Activated CD4-positive, alpha-beta memory T cell treated with anti-CD3 and anti-CD28 coated beads, Interleukin-2, amount 10 ng/mL, durations not matched to agents 7 days and 5 days (primary cell): ENCODE measurements around the gene CDC42BPG. TPM values are rescaled to one million over a fixed set of nuclear protein-coding genes. Genes with fewer than 3 reads are reported as not detected.

Experiments
- CTCF ChIA-PET: fragments of 350-600 bp; sonication (Branson Sonifier 250); formaldehyde crosslinking; loops from one replicate; lab custom pipeline; 2021; ENCODE audit warnings: antibody characterized with exemption, inconsistent platforms; lab: Charles Lee
- POLR2A ChIA-PET: fragments of 350-600 bp; sonication (Branson Sonifier 250); formaldehyde crosslinking; loops from one replicate; lab custom pipeline; 2021; ENCODE audit warnings: antibody characterized with exemption; lab: Charles Lee
- DNase-seq: peaks from one replicate; pipeline ENCODE4 v3.0.0-alpha.2; 2020
- H3K27ac Mint-ChIP-seq: one replicate; pipeline ENCODE4 v1.8.0; 2021; ENCODE audit warnings: mild to moderate bottlenecking, mixed read lengths
- H3K27me3 Mint-ChIP-seq: one replicate; pipeline ENCODE4 v1.8.0; 2021; ENCODE audit warnings: mixed read lengths
- H3K36me3 Mint-ChIP-seq: one replicate; pipeline ENCODE4 v1.8.0; 2021; ENCODE audit warnings: low read depth, mixed read lengths
- H3K4me1 Mint-ChIP-seq: one replicate; pipeline ENCODE4 v1.8.0; 2021; ENCODE audit warnings: mixed read lengths
- H3K4me3 Mint-ChIP-seq: one replicate; pipeline ENCODE4 v1.8.0; 2021; ENCODE audit warnings: mild to moderate bottlenecking, mixed read lengths
- H3K9me3 Mint-ChIP-seq: one replicate; pipeline ENCODE4 v1.8.0; 2021; ENCODE audit warnings: mixed read lengths
- total RNA-seq, 2 experiments: library from RNA; stranded (reverse); gene quantifications; one replicate each; pipeline ENCODE4 v1.2.3, GENCODE V29; 2021

CDC42BPG gene
- total RNA-seq, 2 experiments from 2014 or later = 0.65 to 0.70 TPM

DNA sequence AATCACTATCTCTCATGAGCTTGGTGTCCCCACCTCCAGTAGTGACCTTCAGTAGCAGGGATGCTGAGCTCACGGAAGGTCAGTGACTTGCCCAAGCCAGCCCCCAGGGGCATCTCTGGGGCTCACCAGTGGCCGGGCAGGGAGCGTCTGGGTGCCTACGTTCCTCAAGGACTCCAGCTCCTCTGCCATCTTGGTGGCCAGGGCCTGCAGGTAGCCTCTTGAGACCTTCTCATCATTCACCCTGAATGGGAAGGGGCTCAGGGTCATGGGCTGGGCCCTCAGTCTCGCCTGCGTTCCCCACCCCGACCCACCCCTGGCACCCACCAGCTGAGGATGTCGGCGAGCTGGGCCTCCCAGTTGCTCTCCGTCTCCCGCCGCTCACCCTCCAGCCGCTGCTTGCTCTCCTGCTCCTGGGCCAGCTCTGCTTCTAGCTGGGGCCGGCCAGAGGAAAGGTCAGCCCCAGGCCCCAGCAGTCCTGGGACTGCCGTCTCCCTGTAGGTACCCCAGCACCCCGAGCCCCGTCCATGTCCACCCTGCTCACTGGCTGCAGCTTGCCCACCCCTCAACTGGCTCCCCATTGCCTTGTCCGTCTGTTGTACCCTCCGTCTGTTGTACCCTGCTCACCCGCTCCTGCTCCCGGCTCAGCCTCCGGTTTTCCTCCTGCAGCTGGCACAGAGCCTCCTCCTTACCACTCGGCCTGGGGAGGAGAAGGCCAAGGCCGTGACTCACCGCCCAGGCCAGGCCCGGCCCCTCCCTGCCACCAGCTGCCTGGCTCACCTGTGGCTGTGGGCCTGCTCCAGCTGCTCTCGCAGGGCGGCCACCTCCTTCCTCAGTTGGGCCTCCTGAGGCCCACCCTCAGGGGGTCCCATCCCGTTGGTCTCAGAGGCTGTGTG is 9.5 kb downstream of the CDC42BPG start:
- H3K9me3 Mint-ChIP-seq = no peaks in the 10 kb centered on the region
- no peak for DNase-seq
- ChIA-PET POLR2A (interaction anchor here (0.7 to 1.5 kb wide), 3 partner anchors 9 to 57 kb away, joined by 3 to 4 read pairs (median 3); partner anchors contain the start of genes CDC42BPG and SF1), CTCF (no interaction called here)
- no peak overlapping the region for H3K4me3 Mint-ChIP-seq
- H3K27ac Mint-ChIP-seq = no peak overlapping the region
- no peaks in the 10 kb centered on the region for H3K36me3 Mint-ChIP-seq
- peaks cover 7% of the 10 kb centered on the region for H3K4me1 Mint-ChIP-seq
- H3K27me3 Mint-ChIP-seq = no peaks in the 10 kb centered on the region

DNA sequence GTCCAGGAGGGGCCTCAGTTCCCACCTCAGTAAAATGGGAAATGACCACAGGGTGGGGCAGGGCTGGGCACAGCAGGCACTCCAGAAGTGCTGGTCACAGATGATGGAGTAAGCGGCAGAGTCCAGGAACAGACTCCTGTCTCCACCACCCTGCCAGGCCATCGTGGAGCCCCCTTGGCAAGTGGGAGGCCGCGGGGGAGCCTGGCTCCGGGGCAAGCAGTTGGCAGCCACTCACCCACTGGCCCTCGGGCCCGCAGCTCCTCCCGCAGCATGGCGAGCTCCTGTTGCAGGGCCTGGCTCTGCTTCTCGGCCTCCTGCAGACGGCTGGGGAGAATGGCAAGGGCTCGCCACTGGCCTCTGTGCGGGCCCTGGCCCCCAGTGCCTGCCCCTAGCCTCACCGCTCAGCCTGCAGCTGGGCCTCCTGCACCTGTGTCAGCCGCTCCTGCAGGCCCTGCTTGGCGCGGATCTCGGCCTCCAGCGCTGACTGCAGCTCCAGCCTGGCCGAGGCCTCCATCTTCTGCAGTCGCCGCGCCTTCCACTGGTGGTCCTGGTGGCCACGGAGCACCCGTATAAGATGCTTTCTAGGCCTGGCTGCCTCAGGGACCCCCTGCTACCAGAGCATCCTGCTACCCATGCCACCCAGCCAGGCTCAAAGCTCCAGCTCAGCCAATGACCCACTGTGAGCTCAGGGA is 10.3 kb downstream of the CDC42BPG start:
- no peak for DNase-seq
- H3K27ac Mint-ChIP-seq = no peak overlapping the region
- ChIA-PET POLR2A (interaction anchor here (0.7 to 1.0 kb wide), 3 partner anchors 9 to 19 kb away, joined by 3 read pairs; partner anchors contain the start of gene CDC42BPG), CTCF (no interaction called here)
- no peaks in the 10 kb centered on the region for H3K36me3 Mint-ChIP-seq
- peaks cover 7% of the 10 kb centered on the region for H3K4me1 Mint-ChIP-seq
- H3K9me3 Mint-ChIP-seq = no peaks in the 10 kb centered on the region
- no peaks in the 10 kb centered on the region for H3K27me3 Mint-ChIP-seq
- no peak overlapping the region for H3K4me3 Mint-ChIP-seq

DNA sequence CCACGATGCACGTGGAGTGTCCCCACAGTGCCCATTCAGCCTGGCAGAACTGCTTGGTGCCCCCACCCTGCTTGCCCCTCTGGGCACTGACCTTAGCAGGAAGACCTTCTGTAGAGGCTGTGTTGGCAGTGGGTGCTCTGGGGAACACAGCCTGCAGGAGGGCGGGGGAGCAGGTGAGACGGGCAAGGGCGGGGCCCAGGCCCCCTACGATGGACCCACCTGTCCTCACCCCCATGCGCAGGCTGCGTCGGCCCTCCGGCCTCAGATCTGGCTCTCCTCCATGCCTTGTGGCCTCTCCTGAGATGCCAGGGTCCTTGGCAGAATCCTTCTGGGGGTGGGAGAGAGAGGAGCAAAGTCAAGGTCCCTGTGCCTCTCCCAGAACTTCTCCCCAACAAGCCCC is 10.9 kb downstream of the CDC42BPG start:
- no peak for DNase-seq
- Mint-ChIP-seq H3K4me3 (no peak overlapping the region), H3K36me3 (no peaks in the 10 kb centered on the region), H3K27ac (no peak overlapping the region), H3K4me1 (peaks cover 7% of the 10 kb centered on the region), H3K9me3 (no peaks in the 10 kb centered on the region), H3K27me3 (no peaks in the 10 kb centered on the region)
- CTCF ChIA-PET = no interaction called here
- POLR2A ChIA-PET = interaction anchor here (1.0 kb wide), 1 partner anchor 15 kb away, joined by 3 read pairs; no protein-coding TSS in a partner anchor

DNA sequence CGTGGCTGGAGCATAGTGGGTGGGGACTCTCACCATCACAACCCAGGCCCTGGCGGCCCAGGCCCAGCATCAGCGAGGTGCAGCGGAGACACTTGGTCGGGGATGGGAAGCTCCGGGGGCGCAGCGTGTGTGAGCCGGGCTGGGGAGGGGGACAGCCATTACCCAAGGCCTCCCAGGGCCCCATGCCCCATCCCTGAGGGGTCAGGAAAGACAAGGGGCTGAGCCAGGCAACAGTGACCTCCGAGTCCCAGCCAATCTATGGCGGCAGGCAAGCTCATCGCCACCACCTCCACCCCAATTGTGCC is 11.3 kb downstream of the CDC42BPG start:
- Mint-ChIP-seq H3K4me3 (no peak overlapping the region), H3K27me3 (no peaks in the 10 kb centered on the region), H3K4me1 (peaks cover 7% of the 10 kb centered on the region), H3K27ac (no peak overlapping the region), H3K9me3 (no peaks in the 10 kb centered on the region), H3K36me3 (no peaks in the 10 kb centered on the region)
- CTCF ChIA-PET = no interaction called here
- POLR2A ChIA-PET = interaction anchor here (1.0 kb wide), 1 partner anchor 15 kb away, joined by 3 read pairs; no protein-coding TSS in a partner anchor
- DNase-seq = no peak

DNA sequence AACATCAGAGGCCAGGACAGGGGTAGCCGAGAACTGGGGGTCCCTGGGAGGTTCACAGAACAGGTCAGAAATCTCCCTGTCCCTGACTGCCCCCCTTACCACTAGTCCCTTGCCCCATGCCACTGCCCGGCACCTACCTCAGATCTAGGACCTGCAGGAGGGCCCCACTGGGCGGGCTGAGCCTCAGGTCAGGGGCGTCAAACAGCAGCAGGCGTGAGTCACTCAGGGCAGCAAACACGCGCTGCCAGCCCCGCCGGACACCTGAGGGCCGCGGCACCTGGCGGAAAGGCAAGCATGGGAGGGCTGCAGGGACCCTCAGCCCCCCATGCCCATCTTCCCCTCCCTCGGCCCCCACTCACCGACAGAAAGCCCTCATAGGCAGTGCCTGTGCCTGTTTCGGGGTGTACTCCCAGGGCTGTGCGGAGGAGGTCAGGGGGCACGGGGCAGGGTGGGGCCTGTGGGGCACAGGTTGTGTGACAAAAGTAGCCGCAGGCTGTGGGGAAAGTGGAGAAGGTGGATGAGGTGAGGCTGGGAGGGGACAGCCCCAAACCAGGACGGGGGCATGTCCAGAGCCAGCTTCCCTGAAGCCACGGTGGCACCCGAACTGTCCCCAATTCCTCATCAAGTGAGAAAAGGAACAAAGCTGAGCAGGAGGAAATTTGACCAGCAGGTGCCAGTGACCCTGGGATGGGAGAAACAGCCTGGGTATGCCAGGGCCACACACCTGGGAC is 11.8 kb downstream of the CDC42BPG start:
- ChIA-PET CTCF (no interaction called here), POLR2A (no interaction called here)
- no peak overlapping the region for H3K27ac Mint-ChIP-seq
- no peaks in the 10 kb centered on the region for H3K9me3 Mint-ChIP-seq
- no peak for DNase-seq
- H3K36me3 Mint-ChIP-seq = no peaks in the 10 kb centered on the region
- H3K4me3 Mint-ChIP-seq = no peak overlapping the region
- H3K4me1 Mint-ChIP-seq = peaks cover 7% of the 10 kb centered on the region
- H3K27me3 Mint-ChIP-seq = no peaks in the 10 kb centered on the region

DNA sequence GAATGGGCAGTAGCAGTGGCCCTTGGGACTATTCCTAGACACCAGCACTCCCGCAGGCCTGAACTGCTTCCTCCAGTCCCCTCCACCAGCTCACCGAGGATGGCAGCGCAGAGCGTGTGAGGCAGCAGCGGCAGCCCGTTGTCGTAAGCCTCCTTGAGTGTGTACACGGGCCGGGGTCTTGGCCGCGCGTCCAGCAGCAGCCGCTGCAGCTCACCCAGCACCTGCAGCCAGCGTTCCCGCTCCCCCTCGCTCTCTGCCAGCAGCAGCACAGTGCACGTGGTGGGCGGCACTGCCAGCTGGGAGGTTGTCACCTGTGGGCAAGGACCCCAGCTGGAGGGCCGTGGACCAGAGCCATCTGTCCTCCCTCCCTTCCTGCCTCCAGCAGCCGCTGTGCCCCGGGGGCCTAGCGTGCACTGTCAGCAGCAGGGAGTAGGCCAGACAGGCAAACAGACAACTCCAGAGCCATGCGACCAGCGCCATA is 13.0 kb downstream of the CDC42BPG start:
- H3K36me3 Mint-ChIP-seq = no peaks in the 10 kb centered on the region
- no peak for DNase-seq
- CTCF ChIA-PET = interaction anchor here (1.4 kb wide), 1 partner anchor 13 kb away, joined by 4 read pairs; the partner anchor contains the start of gene CDC42BPG
- no peak overlapping the region for H3K27ac Mint-ChIP-seq
- no peak overlapping the region for H3K4me3 Mint-ChIP-seq
- no peaks in the 10 kb centered on the region for H3K27me3 Mint-ChIP-seq
- no peaks in the 10 kb centered on the region for H3K4me1 Mint-ChIP-seq
- POLR2A ChIA-PET = interaction anchor here (1.4 kb wide), 1 partner anchor 21 kb away, joined by 4 read pairs; the partner anchor contains the start of gene MEN1
- no peaks in the 10 kb centered on the region for H3K9me3 Mint-ChIP-seq

DNA sequence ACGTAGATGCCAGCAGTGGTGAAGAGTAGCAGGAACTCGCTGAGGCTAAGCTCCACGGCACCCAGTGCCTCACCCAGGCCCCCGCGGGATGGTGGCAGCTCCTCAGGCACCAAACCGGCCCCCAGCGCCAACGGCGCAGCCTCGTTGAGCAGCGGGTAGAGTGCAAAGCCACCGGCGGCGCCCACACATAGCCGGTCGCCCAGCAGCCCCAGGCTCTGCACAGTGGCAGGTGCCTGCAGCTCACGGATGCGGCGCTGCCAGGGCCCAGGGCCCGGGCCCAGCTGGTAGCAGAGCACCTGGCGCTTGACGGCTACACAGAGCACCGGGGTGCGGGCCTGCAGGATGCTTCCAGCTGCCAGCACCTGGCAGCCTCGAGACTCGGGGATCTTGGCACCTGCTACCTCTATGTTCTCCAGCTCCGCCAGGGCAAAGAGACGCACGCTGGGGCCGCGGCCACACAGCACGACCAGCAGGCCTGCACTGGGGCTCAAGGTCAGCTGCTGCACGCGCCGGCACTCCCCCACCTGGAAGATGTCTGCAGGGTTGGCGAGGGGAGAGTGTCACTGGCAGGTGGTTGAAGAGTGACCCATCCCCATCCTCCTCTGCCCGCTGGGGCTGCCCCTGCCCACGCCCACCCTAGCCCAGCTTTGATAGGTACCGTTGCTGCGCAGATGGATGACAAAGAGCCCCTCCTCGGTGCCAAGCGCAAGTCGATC is 14.8 kb downstream of the CDC42BPG start:
- ChIA-PET POLR2A (no interaction called here), CTCF (no interaction called here)
- H3K9me3 Mint-ChIP-seq = no peaks in the 10 kb centered on the region
- no peaks in the 10 kb centered on the region for H3K4me1 Mint-ChIP-seq
- DNase-seq = no peak
- no peaks in the 10 kb centered on the region for H3K36me3 Mint-ChIP-seq
- no peaks in the 10 kb centered on the region for H3K27me3 Mint-ChIP-seq
- no peak overlapping the region for H3K27ac Mint-ChIP-seq
- H3K4me3 Mint-ChIP-seq = no peak overlapping the region

DNA sequence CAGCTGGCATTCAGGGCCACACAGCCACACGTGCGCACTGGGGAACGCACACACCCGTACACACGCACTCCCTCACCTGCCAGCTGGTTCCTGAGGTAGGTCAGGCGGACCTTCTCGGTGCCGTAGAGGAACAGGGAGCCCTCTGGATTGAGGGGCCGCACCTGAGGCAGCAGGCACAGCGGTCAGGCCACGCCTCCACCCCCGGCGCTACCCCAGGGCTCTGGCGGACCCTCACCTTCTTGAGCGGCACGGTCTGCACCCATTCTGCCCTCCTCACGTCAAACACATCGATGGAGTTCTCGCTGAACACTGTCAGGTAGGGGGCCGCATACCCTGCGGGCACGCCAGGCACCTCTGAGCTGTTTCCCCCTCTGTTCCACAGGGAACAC is 17.0 kb downstream of the CDC42BPG start:
- ChIA-PET CTCF (interaction anchor here (0.8 kb wide), 1 partner anchor 488 kb away, joined by 3 read pairs; the partner anchor contains the start of gene CDC42EP2), POLR2A (no interaction called here)
- H3K9me3 Mint-ChIP-seq = no peaks in the 10 kb centered on the region
- no peak for DNase-seq
- peaks cover 2% of the 10 kb centered on the region for H3K27me3 Mint-ChIP-seq
- no peaks in the 10 kb centered on the region for H3K36me3 Mint-ChIP-seq
- H3K4me3 Mint-ChIP-seq = no peak overlapping the region
- H3K27ac Mint-ChIP-seq = no peak overlapping the region
- no peaks in the 10 kb centered on the region for H3K4me1 Mint-ChIP-seq

DNA sequence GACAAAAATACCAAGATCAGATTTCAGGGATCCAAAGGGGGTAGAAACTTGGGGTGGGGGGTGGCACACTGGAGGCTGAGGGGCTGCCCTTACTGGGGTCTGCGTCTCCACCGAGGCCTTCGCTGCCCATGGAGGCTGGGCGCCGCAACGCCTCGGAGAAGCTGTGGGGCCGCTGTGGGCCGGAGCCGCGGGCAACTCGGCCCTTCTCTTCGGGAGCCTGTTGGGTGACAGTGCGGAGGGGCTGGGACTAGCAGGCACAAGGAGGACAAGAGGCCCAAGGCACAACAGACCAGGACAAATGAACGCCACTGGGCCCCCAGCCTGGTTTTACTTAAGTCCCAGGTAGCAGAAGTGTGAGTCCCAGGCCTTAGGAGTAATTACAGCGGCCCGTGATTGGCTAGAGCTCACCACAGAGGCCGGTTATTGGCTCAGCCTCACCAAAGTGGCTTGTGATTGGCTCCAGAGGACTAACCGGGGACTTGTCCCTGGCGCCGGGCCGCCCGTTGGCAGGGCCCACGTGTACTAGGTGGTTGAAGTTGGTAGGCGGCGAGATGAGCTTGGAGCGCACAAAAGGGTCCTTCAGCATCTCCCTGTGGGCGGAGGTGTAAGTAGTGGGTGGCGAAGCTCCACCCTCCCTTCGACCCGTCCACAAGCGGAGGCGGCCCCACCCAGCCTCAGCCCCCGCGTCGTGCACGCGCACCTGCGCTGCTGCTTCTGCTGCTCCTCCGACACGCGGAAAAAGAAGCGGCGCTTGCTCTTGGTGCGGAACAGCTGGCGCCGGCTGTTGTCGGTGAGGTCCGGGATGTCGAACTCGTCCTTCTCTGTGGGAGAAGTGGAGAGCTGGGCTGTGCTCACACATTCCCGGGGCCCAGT is 17.6 kb downstream of the CDC42BPG start:
- DNase-seq = no peak
- no peak overlapping the region for H3K27ac Mint-ChIP-seq
- peaks cover 2% of the 10 kb centered on the region for H3K27me3 Mint-ChIP-seq
- H3K4me3 Mint-ChIP-seq = no peak overlapping the region
- CTCF ChIA-PET = interaction anchor here (0.7 to 0.9 kb wide), 3 partner anchors 10 to 488 kb away, joined by 3 read pairs; partner anchors contain the start of genes CDC42BPG and CDC42EP2
- H3K36me3 Mint-ChIP-seq = no peaks in the 10 kb centered on the region
- POLR2A ChIA-PET = no interaction called here
- no peaks in the 10 kb centered on the region for H3K4me1 Mint-ChIP-seq
- H3K9me3 Mint-ChIP-seq = no peaks in the 10 kb centered on the region

DNA sequence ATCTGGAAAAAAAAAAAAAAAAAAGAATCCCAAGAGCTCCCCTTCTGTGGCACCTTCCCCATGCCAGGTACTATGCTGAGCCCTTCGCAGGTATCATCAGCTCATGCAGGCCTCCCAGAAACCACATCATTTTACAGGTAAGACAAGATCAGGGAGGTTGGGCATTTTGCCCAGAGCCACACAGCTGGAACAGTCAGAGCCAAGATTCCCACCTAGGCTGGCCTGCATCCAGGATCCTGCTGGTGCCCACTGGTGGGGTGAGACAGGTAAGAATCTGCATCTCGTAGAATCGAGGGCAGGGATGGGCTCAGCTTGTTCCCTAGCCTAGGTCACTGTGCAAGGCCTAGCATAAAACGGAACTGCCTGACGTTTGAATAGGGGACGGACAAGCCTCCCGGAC is 18.4 kb downstream of the CDC42BPG start:
- Mint-ChIP-seq H3K36me3 (no peaks in the 10 kb centered on the region), H3K4me1 (no peaks in the 10 kb centered on the region), H3K9me3 (no peaks in the 10 kb centered on the region), H3K27me3 (peaks cover 2% of the 10 kb centered on the region), H3K4me3 (no peak overlapping the region), H3K27ac (no peak overlapping the region)
- POLR2A ChIA-PET = no interaction called here
- DNase-seq = no peak
- CTCF ChIA-PET = interaction anchor here (0.7 to 0.9 kb wide), 3 partner anchors 10 to 90 kb away, joined by 3 to 5 read pairs (median 3); partner anchors contain the start of gene CDC42BPG

DNA sequence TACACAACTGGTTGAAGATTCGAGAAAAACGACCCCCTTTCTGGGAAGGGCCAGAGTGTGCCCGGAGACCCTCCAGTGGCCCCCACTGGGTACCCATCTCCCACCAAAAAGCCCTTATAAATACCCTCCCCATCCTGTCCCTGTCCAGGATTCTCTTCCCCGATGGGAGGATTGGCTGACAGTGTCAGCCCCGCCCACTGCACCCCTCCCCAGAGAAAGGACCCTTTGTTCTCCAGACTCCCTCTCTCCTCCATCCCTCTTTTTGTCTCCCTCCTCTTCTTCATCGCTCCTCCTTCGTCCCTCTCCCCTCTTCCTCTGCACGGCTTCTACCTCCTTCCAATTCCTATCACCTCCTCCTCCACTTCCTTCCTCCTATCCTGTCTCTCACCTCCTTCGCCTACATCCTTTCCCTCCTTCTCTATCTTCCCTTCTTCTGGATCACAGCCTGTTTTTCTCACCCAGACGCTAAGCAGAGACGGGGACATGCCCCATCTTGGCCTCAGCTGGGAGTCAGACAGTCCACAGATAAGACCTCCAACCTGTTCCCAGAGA is 20.8 kb downstream of the CDC42BPG start:
- ChIA-PET POLR2A (no interaction called here), CTCF (no interaction called here)
- H3K27ac Mint-ChIP-seq = no peak overlapping the region
- no peaks in the 10 kb centered on the region for H3K9me3 Mint-ChIP-seq
- no peak overlapping the region for H3K4me3 Mint-ChIP-seq
- no peaks in the 10 kb centered on the region for H3K4me1 Mint-ChIP-seq
- H3K27me3 Mint-ChIP-seq = peaks cover 2% of the 10 kb centered on the region
- no peak for DNase-seq
- no peaks in the 10 kb centered on the region for H3K36me3 Mint-ChIP-seq
